ENCODE data around the gene C6. TPM values are rescaled to one million over a fixed set of nuclear protein-coding genes. Genes with fewer than 3 reads are reported as not detected.

The C6 gene
- total and polyA plus RNA-seq, 2 of the 8 experiments (the other 6 are each of a cell fraction or from before 2014, with no cell fraction given) = not detected

DNA sequence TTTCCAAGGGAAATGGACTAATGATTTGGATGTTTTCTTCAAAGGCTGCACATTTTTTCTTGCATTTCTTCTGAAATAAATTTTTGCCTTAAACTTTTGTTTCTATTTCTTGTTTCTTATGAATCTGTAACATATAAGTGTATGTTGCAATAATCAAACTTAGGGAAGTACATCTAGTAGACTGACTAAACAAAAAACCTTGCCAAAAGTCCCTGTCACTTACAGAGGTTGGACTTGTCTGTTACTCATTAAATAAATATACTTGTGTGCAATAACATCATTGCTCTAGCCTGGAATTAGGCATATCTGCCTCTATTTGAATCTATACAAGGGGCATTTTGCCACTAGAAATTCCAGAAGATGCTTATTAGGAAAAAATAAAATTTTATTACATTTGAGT lies 56.6 kb downstream of the C6 start:
- Histone ChIP-seq H3K23me2 (ENCODE audit: low read depth, low read length) (no peaks in the 10 kb centered on the region), H2BK5ac (ENCODE audit: low read depth, low read length) (no peak overlapping the region), H4K91ac (replicated peaks; ENCODE audit: insufficient read length, low read length) (no peak overlapping the region), H2BK12ac (ENCODE audit: low read depth, low read length) (no peak overlapping the region), H4K20me1 (replicated peaks in 1 of 2; ENCODE audit: control insufficient read depth in 1 of 2, insufficient read depth in 2 of 2, low read length in 2 of 2) (no peaks in the 10 kb centered on the region), H2BK120ac (replicated peaks; ENCODE audit: low read depth, low read length) (no peak overlapping the region), H3K4ac (replicated peaks; ENCODE audit: insufficient read length, low read depth, low read length) (no peak overlapping the region), H3K9me3 (ENCODE audit: insufficient read depth in 2 of 2, low read depth in 1 of 2, low read length in 1 of 2) (no peaks in the 10 kb centered on the region), H2AK5ac (ENCODE audit: low read depth, low read length) (no peak overlapping the region), H2AFZ (ENCODE audit: low read length) (no peak overlapping the region), H3K27me3 (replicated peaks in 1 of 4; ENCODE audit: control insufficient read depth in 3 of 4, extremely low read depth in 1 of 4, insufficient read depth in 3 of 4, low read length in 3 of 4) (no peaks in the 10 kb centered on the region), H3K27ac (ENCODE audit: low read depth, low read length) (no peak overlapping the region), H3K4me1 (replicated peaks in 1 of 4; ENCODE audit: control insufficient read depth in 3 of 4, insufficient read depth in 4 of 4, low read length in 3 of 4) (no peaks in the 10 kb centered on the region), H4K5ac (ENCODE audit: insufficient read length, low read depth, low read length) (no peak overlapping the region), H3K56ac (replicated peaks; ENCODE audit: insufficient read length, low read depth, low read length) (no peak overlapping the region), H3K23ac (ENCODE audit: insufficient read length) (no peak overlapping the region), H3K4me2 (ENCODE audit: insufficient read depth in 1 of 2, low read depth in 2 of 2, low read length in 2 of 2) (no peak overlapping the region), H3K79me2 (ENCODE audit: control insufficient read depth in 1 of 2, insufficient read depth in 2 of 2, low read length in 2 of 2) (no peaks in the 10 kb centered on the region), H3K9ac (replicated peaks in 1 of 4; ENCODE audit: extremely low read depth in 1 of 4, low read depth in 3 of 4, low read length in 3 of 4) (no peak overlapping the region), H2BK20ac (ENCODE audit: low read length) (no peak overlapping the region), H4K8ac (ENCODE audit: extremely low read depth, insufficient read depth, low read length) (no peak overlapping the region), H3K79me1 (ENCODE audit: low read depth, low read length) (no peaks in the 10 kb centered on the region), H3K18ac (ENCODE audit: extremely low read depth, low read length) (no peak overlapping the region), H3K4me3 (ENCODE audit: extremely low read depth in 1 of 4, insufficient read depth in 2 of 4, low read depth in 3 of 4, low read length in 4 of 4) (no peak overlapping the region), H3K14ac (ENCODE audit: insufficient read length) (no peak overlapping the region), H2BK15ac (ENCODE audit: low read length) (no peak overlapping the region), H3K36me3 (ENCODE audit: control insufficient read depth in 2 of 4, insufficient read depth in 4 of 4, low read length in 3 of 4) (no peaks in the 10 kb centered on the region)
- FAIRE-seq (no peak), DNase-seq (ENCODE audit: low read depth in 1 of 2, low spot score in 2 of 2) (no peak)
- CTCF ChIA-PET (ENCODE audit: partially characterized antibody) = no interaction called here
- TF ChIP-seq RNF2 (IDR thresholded peaks at IDR 0.05; ENCODE audit: borderline replicate concordance, low read depth, low read length, missing control alignments, poor library complexity, severe bottlenecking) (no peak), HDAC6 (IDR thresholded peaks at IDR 0.05; ENCODE audit: low read depth, low read length) (no peak), SP1 (IDR thresholded peaks at IDR 0.05; ENCODE audit: low read depth, low read length) (no peak), CTBP2 (IDR thresholded peaks at IDR 0.05; ENCODE audit: borderline replicate concordance, insufficient read depth, insufficient read length, low read length) (no peak), KDM1A (IDR thresholded peaks at IDR 0.05; ENCODE audit: borderline replicate concordance, low read length) (no peak), CEBPB (IDR thresholded peaks at IDR 0.05; ENCODE audit: low read depth, low read length) (no peak), ASH2L (IDR thresholded peaks at IDR 0.05; ENCODE audit: low read length) (no peak), SIRT6 (IDR thresholded peaks at IDR 0.05; ENCODE audit: low read length) (no peak)
- TF ChIP-seq, protein P1, sequence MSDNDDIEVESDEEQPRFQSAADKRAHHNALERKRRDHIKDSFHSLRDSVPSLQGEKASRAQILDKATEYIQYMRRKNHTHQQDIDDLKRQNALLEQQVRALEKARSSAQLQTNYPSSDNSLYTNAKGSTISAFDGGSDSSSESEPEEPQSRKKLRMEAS (IDR thresholded peaks at IDR 0.05) = no peak
- POLR2A ChIA-PET (ENCODE audit: partially characterized antibody) = no interaction called here

Measured in H1 (cell line).